WTC11 (cell line): ENCODE measurements around the gene NR1I2. TPM values are rescaled to one million over a fixed set of nuclear protein-coding genes. Genes with fewer than 3 reads are reported as not detected.

Experiments used
- ATAC-seq: fragments of 200-7000 bp; cut with Tn5 transposase; 2 replicates; pipeline ENCODE4 v1.10.0; 2021; ENCODE audit warnings: mild to moderate bottlenecking, moderate library complexity
- CTCF ChIA-PET: fragments of 300-600 bp; sonication (Branson Sonifier 250); formaldehyde crosslinking; loops from one replicate; lab custom pipeline; 2021; ENCODE audit warnings: antibody characterized with exemption; lab: Charles Lee
- POLR2A ChIA-PET: fragments of 350-600 bp; sonication (Branson Sonifier 250); formaldehyde crosslinking; loops from one replicate; lab custom pipeline; 2021; ENCODE audit warnings: antibody characterized with exemption; lab: Charles Lee
- DNase-seq: peaks from one replicate; pipeline ENCODE4 v3.0.0; 2021; ENCODE audit warnings: low spot score
- H3K27ac Mint-ChIP-seq: 2 replicates; pipeline ENCODE4 v1.8.0; 2021; ENCODE audit warnings: mixed read lengths
- H3K27me3 Mint-ChIP-seq: 2 replicates; pipeline ENCODE4 v1.8.0; 2021; ENCODE audit warnings: low read depth, mild to moderate bottlenecking, moderate library complexity, mixed read lengths
- H3K36me3 Mint-ChIP-seq: 2 replicates; pipeline ENCODE4 v1.8.0; 2021; ENCODE audit warnings: mixed read lengths
- H3K4me1 Mint-ChIP-seq: 2 replicates; pipeline ENCODE4 v1.8.0; 2022; ENCODE audit warnings: mixed read lengths
- H3K4me3 Mint-ChIP-seq: 2 replicates; pipeline ENCODE4 v1.8.0; 2021; ENCODE audit warnings: mild to moderate bottlenecking, moderate library complexity, mixed read lengths
- H3K9me3 Mint-ChIP-seq: 2 replicates; pipeline ENCODE4 v1.8.0; 2021; ENCODE audit warnings: mixed read lengths
- AR ChIP-seq: fragments of 250-450 bp; sonication (Bioruptor Pico); IDR thresholded peaks from 2 replicates; pipeline ENCODE4 v1.9.0; 2021; ENCODE audit warnings: mild to moderate bottlenecking
- E2F5 ChIP-seq: sonication (generic); formaldehyde crosslinking; IDR thresholded peaks from 2 replicates; pipeline ENCODE4 v1.8.1; 2022; ENCODE audit warnings: mild to moderate bottlenecking, moderate library complexity, missing genetic modification reagents
- FOXK1 ChIP-seq: sonication (generic); formaldehyde crosslinking; IDR thresholded peaks from 2 replicates; pipeline ENCODE4 v1.8.0; 2022; ENCODE audit warnings: mild to moderate bottlenecking, moderate library complexity, missing genetic modification reagents
- GRHL2 ChIP-seq: fragments of 250-450 bp; sonication (Bioruptor Pico); IDR thresholded peaks from 2 replicates; pipeline ENCODE4 v1.8.0; 2022; ENCODE audit warnings: mild to moderate bottlenecking, moderate library complexity; ENCODE audit not compliant: insufficient replicate concordance, severe bottlenecking
- IRF2 ChIP-seq: sonication (generic); formaldehyde crosslinking; IDR thresholded peaks from 2 replicates; pipeline ENCODE4 v1.8.0; 2022; ENCODE audit warnings: low read depth, missing genetic modification reagents, borderline replicate concordance
- NFE2L1 ChIP-seq: sonication (generic); formaldehyde crosslinking; IDR thresholded peaks from 2 replicates; pipeline ENCODE4 v1.8.1; 2023; ENCODE audit warnings: missing genetic modification reagents
- NR1H2 ChIP-seq: sonication (generic); formaldehyde crosslinking; IDR thresholded peaks from 2 replicates; pipeline ENCODE4 v1.9.0; 2021; ENCODE audit warnings: mild to moderate bottlenecking, moderate library complexity, missing genetic modification reagents
- OVOL2 ChIP-seq: fragments of 250-450 bp; sonication (Bioruptor Pico); IDR thresholded peaks from 2 replicates; pipeline ENCODE4 v1.9.0; 2021; ENCODE audit warnings: mild to moderate bottlenecking, borderline replicate concordance
- PREB ChIP-seq: sonication (generic); formaldehyde crosslinking; IDR thresholded peaks from 2 replicates; pipeline ENCODE4 v1.8.1; 2022; ENCODE audit warnings: mild to moderate bottlenecking, missing genetic modification reagents, moderate library complexity, borderline replicate concordance
- RORB ChIP-seq: fragments of 250-450 bp; sonication (Bioruptor Pico); IDR thresholded peaks from 2 replicates; pipeline ENCODE4 v1.9.0; 2021; ENCODE audit warnings: mild to moderate bottlenecking
- SMAD4 ChIP-seq: sonication (generic); formaldehyde crosslinking; IDR thresholded peaks from 2 replicates; pipeline ENCODE4 v1.8.0; 2022; ENCODE audit warnings: mild to moderate bottlenecking, missing genetic modification reagents
- SP1 ChIP-seq: sonication (generic); formaldehyde crosslinking; conservative IDR thresholded peaks from 2 replicates; pipeline ENCODE4 v1.8.1; 2022; ENCODE audit warnings: missing genetic modification reagents
- TEAD4 ChIP-seq: sonication (generic); formaldehyde crosslinking; IDR thresholded peaks from 2 replicates; pipeline ENCODE4 v1.8.0; 2022; ENCODE audit warnings: mild to moderate bottlenecking, missing genetic modification reagents
- ZBTB21 ChIP-seq: sonication (generic); formaldehyde crosslinking; IDR thresholded peaks from 2 replicates; pipeline ENCODE4 v1.8.1; 2023; ENCODE audit warnings: mild to moderate bottlenecking, missing genetic modification reagents, borderline replicate concordance
- ZNF263 ChIP-seq: sonication (generic); formaldehyde crosslinking; IDR thresholded peaks from 2 replicates; pipeline ENCODE4 v1.8.1; 2022; ENCODE audit warnings: low read depth, mild to moderate bottlenecking, moderate library complexity, missing genetic modification reagents
- total RNA-seq: library from RNA; stranded (reverse); gene quantifications from 3 replicates; pipeline ENCODE4 v1.2.3, GENCODE V29; 2021
- TF ChIP-seq, protein P1 (sequence below): sonication (generic); formaldehyde crosslinking; conservative IDR thresholded peaks from 2 replicates; pipeline ENCODE4 v1.8.1; 2023; ENCODE audit warnings: mild to moderate bottlenecking, low read depth, missing genetic modification reagents, moderate library complexity
- TF ChIP-seq, protein P2 (sequence below): sonication (generic); formaldehyde crosslinking; IDR thresholded peaks from 2 replicates; pipeline ENCODE4 v1.8.1; 2022; ENCODE audit warnings: low read depth, mild to moderate bottlenecking, moderate library complexity, missing genetic modification reagents, borderline replicate concordance
- TF ChIP-seq, protein P3 (sequence below): sonication (generic); formaldehyde crosslinking; IDR thresholded peaks from 2 replicates; pipeline ENCODE4 v1.8.1; 2023; ENCODE audit warnings: mild to moderate bottlenecking, missing genetic modification reagents
- TF ChIP-seq, protein P4 (sequence below): sonication (generic); formaldehyde crosslinking; IDR thresholded peaks from 2 replicates; pipeline ENCODE4 v1.8.0; 2023; ENCODE audit warnings: missing genetic modification reagents

NR1I2 gene
- total RNA-seq, 1 experiment from 2014 or later: 1.7 TPM

DNA sequence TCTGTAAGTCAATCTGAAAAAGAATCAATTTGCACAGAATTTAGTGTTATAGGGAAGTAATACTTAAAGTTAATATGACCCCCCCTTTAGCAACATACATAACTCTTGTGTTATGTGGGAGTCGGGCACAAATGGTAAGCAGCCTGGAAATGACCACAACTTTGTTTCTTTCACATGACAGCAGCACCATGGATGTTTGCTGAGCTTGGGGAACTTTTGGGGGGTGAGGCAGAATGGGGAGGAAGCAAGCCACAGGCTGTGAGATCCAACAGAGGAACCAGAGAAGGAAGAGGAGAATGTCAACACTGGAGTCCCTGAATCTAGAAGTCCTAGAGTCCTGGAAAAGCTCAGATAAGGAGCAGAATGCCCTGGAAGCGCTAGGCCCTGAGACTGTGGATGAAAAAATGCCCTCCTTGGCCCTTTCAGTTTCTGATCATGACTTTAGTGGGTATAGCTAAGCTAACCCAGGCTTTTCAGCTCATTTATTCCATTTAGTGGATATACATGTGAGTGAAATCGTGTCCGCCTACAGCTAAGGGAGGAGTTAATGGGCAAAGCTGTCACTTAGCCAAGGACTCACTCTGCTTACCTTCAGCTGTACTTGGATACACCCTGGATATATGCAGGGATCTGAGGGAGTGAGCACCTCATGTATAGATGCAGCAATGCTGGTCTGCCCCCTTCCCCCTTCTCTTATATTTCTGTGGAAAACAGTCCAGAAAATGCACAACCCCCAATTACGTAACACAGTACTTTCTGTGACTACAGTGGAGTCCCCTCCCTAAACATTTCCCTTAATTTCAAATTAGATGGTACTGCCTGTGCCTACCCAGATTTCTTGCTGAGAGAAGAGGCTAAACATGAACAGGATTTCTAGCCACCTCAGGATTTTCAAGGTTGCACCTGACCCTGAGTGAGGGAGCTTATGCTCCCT is 40.0 kb upstream of the NR1I2 start (continued):
- TF ChIP-seq PREB (CRISPR knock-in tag): no peak
- TF ChIP-seq SMAD4 (CRISPR knock-in tag): no peak
- TF ChIP-seq ZNF263: no peak
- TF ChIP-seq SP1: no peak
- TF ChIP-seq, protein P1, sequence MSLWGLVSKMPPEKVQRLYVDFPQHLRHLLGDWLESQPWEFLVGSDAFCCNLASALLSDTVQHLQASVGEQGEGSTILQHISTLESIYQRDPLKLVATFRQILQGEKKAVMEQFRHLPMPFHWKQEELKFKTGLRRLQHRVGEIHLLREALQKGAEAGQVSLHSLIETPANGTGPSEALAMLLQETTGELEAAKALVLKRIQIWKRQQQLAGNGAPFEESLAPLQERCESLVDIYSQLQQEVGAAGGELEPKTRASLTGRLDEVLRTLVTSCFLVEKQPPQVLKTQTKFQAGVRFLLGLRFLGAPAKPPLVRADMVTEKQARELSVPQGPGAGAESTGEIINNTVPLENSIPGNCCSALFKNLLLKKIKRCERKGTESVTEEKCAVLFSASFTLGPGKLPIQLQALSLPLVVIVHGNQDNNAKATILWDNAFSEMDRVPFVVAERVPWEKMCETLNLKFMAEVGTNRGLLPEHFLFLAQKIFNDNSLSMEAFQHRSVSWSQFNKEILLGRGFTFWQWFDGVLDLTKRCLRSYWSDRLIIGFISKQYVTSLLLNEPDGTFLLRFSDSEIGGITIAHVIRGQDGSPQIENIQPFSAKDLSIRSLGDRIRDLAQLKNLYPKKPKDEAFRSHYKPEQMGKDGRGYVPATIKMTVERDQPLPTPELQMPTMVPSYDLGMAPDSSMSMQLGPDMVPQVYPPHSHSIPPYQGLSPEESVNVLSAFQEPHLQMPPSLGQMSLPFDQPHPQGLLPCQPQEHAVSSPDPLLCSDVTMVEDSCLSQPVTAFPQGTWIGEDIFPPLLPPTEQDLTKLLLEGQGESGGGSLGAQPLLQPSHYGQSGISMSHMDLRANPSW: no peak
- TF ChIP-seq E2F5 (CRISPR knock-in tag): no peak
- no peak for TF ChIP-seq TEAD4 (CRISPR knock-in tag)
- no peak for TF ChIP-seq NFE2L1
- TF ChIP-seq, protein P2, sequence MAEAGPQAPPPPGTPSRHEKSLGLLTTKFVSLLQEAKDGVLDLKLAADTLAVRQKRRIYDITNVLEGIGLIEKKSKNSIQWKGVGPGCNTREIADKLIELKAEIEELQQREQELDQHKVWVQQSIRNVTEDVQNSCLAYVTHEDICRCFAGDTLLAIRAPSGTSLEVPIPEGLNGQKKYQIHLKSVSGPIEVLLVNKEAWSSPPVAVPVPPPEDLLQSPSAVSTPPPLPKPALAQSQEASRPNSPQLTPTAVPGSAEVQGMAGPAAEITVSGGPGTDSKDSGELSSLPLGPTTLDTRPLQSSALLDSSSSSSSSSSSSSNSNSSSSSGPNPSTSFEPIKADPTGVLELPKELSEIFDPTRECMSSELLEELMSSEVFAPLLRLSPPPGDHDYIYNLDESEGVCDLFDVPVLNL (CRISPR knock-in tag): no peak
- no peak for TF ChIP-seq RORB (CRISPR knock-in tag)
- TF ChIP-seq, protein P3, sequence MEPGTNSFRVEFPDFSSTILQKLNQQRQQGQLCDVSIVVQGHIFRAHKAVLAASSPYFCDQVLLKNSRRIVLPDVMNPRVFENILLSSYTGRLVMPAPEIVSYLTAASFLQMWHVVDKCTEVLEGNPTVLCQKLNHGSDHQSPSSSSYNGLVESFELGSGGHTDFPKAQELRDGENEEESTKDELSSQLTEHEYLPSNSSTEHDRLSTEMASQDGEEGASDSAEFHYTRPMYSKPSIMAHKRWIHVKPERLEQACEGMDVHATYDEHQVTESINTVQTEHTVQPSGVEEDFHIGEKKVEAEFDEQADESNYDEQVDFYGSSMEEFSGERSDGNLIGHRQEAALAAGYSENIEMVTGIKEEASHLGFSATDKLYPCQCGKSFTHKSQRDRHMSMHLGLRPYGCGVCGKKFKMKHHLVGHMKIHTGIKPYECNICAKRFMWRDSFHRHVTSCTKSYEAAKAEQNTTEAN: no peak

- Mint-ChIP-seq H3K9me3 (no peaks in the 10 kb centered on the region), H3K4me3 (no peak overlapping the region), H3K27me3 (no peaks in the 10 kb centered on the region), H3K27ac (no peak overlapping the region), H3K36me3 (no peaks in the 10 kb centered on the region), H3K4me1 (no peaks in the 10 kb centered on the region)
- DNase-seq (no peak), ATAC-seq (no peak)
- ChIA-PET CTCF (interaction anchor here (1.3 kb wide), 1 partner anchor 143 kb away, joined by 5 read pairs; no protein-coding TSS in a partner anchor), POLR2A (no interaction called here)
- no peak for TF ChIP-seq PREB (CRISPR knock-in tag)
- TF ChIP-seq NR1H2 (CRISPR knock-in tag): no peak
- TF ChIP-seq IRF2 (CRISPR knock-in tag): no peak
- TF ChIP-seq FOXK1 (CRISPR knock-in tag): no peak
- TF ChIP-seq, protein P4, sequence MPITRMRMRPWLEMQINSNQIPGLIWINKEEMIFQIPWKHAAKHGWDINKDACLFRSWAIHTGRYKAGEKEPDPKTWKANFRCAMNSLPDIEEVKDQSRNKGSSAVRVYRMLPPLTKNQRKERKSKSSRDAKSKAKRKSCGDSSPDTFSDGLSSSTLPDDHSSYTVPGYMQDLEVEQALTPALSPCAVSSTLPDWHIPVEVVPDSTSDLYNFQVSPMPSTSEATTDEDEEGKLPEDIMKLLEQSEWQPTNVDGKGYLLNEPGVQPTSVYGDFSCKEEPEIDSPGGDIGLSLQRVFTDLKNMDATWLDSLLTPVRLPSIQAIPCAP (CRISPR knock-in tag): no peak
- TF ChIP-seq OVOL2 (CRISPR knock-in tag): no peak
- TF ChIP-seq RORB (CRISPR knock-in tag): no peak
- no peak for TF ChIP-seq ZBTB21 (CRISPR knock-in tag)
- TF ChIP-seq AR: no peak
- TF ChIP-seq SP1: no peak
- TF ChIP-seq, protein P1: no peak
- TF ChIP-seq GRHL2 (CRISPR knock-in tag): no peak
Observed at GRCh38 chr3:119743921-119744320, 38.0 kb upstream of the NR1I2 start.
